ENCODE results near the gene RNF212B. TPM values are rescaled to one million over a fixed set of nuclear protein-coding genes. Genes with fewer than 3 reads are reported as not detected.

RNF212B gene
- total RNA-seq, 4 donors from 2014 or later = not detected

DNA sequence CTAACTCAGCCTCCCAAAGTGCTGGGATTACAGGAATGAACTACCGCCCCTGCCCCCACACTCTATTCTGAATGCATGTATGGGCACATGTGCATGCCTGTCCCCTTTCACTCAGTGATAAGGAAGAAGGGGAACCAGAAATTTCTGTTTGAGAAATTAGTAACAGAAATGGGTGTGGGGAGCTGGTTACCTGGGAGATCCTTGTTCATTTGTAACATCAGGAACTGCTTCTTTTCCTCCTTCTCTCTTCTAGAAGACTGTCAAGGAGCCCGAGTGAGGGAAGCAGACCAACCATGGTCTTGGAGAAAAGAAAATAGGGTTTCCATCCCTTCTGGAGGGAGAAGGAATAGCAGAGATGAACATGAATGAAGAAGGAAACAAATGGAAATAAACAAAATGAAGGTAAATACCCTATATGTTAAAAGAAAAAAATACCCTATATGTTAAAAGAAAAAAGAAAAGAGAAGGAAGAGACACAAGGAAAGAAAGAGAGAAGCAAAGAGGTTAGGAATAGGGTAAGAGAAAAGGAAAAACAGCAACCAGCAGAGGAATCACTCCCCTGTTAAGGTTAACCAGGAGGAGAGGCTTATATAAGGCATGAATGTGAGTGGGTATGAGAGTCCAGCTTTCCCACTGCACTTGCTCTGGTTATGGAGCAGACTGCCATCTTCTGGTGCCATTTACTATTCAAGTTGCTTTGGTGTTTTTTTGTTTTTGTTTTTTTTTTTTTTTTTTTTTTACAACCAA is 61.6 kb downstream of the RNF212B start:
- intact Hi-C loops (cut with DNase I; ENCODE audit: low total_unique reads) = loop anchor here (2.0 kb wide), 1 partner anchor 33 kb away; no protein-coding TSS in a partner anchor
- DNase-seq = no peak
- WGBS, 2 donors (ENCODE audit: low coverage in 1 of 2) = 33 to 60% methylated on average over 1 to 2 of the region's 2 CpGs

DNA sequence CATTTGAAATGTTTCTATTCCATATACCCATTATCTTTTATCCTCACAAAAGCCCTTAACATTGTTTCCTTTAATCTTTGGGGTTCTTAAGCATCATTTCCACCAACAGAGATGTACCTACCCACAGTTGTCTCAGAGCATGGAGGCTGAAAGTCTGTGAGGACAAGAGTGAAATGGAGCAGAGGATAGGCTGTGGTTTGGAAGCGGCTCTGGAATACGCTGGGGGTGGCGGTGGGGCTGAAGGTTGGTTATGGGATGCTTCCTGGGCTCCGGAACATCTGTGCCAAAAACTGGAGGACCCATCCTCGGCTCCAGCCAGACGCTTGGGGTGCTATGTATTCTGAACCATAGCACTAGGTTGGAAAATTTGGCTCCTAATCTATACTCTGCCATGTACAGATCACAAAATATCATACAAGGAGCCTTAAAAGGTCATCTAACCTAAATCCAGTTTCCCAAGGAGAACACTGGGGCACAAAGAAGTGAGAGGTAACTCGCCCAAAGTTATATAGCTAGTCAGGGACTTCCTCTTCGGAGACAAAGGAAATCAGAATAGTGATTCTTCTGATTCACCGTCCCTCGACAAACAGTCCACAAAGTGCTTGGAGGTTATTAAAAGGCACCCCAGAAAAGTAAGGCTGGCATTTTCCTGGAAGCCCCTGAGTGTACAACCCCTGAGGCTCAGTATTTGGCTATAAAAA is 62.4 kb downstream of the RNF212B start:
- no peak for DNase-seq
- WGBS, 2 donors (ENCODE audit: low coverage in 1 of 2) = 24 to 62% methylated on average over 4 to 10 of the region's 10 CpGs
- H3K9me3 ChIP-seq = no peaks in the 10 kb centered on the region
- peak overlapping the region; percentile 99 to 100 (median 99) for H3K27ac ChIP-seq
- peak overlapping the region; percentile 47 to 74 (median 66) for H3K4me3 ChIP-seq
- peaks cover 7 to 29% (median 19%) of the 10 kb centered on the region in 4 donors for H3K4me1 ChIP-seq
- intact Hi-C loops (cut with DNase I; ENCODE audit: low total_unique reads) = loop anchor here (2.0 kb wide), 1 partner anchor 33 kb away; no protein-coding TSS in a partner anchor
- no peaks in the 10 kb centered on the region for H3K36me3 ChIP-seq
- in situ Hi-C loops (cut with MboI; ENCODE audit: low pct_ligation_motif_present in 1 of 4, low pct_unique_long_range_greater_than_20kb in 1 of 4, low sequenced_read_pairs in 3 of 4) = loop anchor here in 3 of 4 donors (25.0 kb wide), 1 partner anchor 188 kb away; the partner anchor contains the start of genes CEBPE (in 3 of the 3) and CIROP (in 3 of the 3)
- TF ChIP-seq EP300 (IDR thresholded peaks at IDR 0.05; ENCODE audit: low read depth) (no peak), POLR2AphosphoS5 (IDR thresholded peaks at IDR 0.05) (no peak), POLR2A (IDR thresholded peaks at IDR 0.05) (no peak)
- TF ChIP-seq, protein P1, sequence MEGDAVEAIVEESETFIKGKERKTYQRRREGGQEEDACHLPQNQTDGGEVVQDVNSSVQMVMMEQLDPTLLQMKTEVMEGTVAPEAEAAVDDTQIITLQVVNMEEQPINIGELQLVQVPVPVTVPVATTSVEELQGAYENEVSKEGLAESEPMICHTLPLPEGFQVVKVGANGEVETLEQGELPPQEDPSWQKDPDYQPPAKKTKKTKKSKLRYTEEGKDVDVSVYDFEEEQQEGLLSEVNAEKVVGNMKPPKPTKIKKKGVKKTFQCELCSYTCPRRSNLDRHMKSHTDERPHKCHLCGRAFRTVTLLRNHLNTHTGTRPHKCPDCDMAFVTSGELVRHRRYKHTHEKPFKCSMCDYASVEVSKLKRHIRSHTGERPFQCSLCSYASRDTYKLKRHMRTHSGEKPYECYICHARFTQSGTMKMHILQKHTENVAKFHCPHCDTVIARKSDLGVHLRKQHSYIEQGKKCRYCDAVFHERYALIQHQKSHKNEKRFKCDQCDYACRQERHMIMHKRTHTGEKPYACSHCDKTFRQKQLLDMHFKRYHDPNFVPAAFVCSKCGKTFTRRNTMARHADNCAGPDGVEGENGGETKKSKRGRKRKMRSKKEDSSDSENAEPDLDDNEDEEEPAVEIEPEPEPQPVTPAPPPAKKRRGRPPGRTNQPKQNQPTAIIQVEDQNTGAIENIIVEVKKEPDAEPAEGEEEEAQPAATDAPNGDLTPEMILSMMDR (IDR thresholded peaks at IDR 0.05) = no peak
- H3K27me3 ChIP-seq = no peaks in the 10 kb centered on the region

More for the DNA sequence above, 61.6 kb downstream of the RNF212B start:
- Histone ChIP-seq H3K27me3 (no peaks in the 10 kb centered on the region), H3K4me3 (no peak overlapping the region), H3K4me1 (peaks cover 7 to 33% (median 23%) of the 10 kb centered on the region in 4 donors), H3K27ac (peak overlapping the region; percentile 99 to 100 (median 99)), H3K9me3 (no peaks in the 10 kb centered on the region), H3K36me3 (no peaks in the 10 kb centered on the region)
- in situ Hi-C loops (cut with MboI; ENCODE audit: low pct_ligation_motif_present in 1 of 4, low pct_unique_long_range_greater_than_20kb in 1 of 4, low sequenced_read_pairs in 3 of 4) = loop anchor here in 3 of 4 donors (25.0 kb wide), 1 partner anchor 187 kb away; the partner anchor contains the start of genes CEBPE (in 3 of the 3) and CIROP (in 3 of the 3)
- TF ChIP-seq EP300 (IDR thresholded peaks at IDR 0.05; ENCODE audit: low read depth) (no peak), POLR2AphosphoS5 (IDR thresholded peaks at IDR 0.05) (no peak), POLR2A (IDR thresholded peaks at IDR 0.05) (no peak)
- TF ChIP-seq, protein P1 (IDR thresholded peaks at IDR 0.05) = no peak

DNA sequence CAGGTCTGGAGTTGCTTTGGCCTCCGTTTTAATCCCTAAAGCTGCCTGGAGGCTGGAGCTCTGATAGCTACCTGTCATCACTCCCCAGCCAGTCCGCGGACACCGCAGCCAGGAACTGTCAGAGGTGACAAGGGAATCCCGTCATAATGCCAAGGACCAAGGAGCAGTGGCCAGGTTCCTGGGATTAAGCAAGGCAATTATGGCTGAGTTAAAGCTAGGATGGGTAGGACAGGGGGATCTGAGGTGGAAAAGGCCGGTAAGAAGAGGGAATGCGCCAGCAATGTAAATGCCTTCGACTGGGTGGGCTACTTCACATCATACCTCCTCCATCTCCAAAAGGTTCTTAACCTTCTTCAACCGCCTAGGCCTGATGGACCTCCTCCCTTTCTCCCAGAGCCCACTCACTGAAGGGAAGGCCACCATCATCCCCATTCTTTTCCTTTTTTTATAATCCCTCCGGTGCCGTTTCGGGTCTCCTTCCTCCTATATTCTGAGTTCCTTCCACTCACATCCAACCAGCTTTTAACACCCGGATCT is 63.0 kb downstream of the RNF212B start:
- WGBS, 2 donors (ENCODE audit: low coverage in 1 of 2) = 0 to 6% methylated on average over 4 to 13 of the region's 13 CpGs
- H3K36me3 ChIP-seq = no peaks in the 10 kb centered on the region
- no peaks in the 10 kb centered on the region for H3K27me3 ChIP-seq
- no peaks in the 10 kb centered on the region for H3K9me3 ChIP-seq
- H3K4me1 ChIP-seq = peaks cover 11 to 33% (median 21%) of the 10 kb centered on the region in 4 donors
- TF ChIP-seq POLR2A (IDR thresholded peaks at IDR 0.05) (peak; percentile 5), POLR2AphosphoS5 (IDR thresholded peaks at IDR 0.05) (peak in 1 of 3 donors; percentile 45), EP300 (IDR thresholded peaks at IDR 0.05; ENCODE audit: low read depth) (no peak)
- TF ChIP-seq, protein P1 (IDR thresholded peaks at IDR 0.05) = no peak
- DNase-seq = peak; percentile 51
- peak overlapping the region; percentile 47 to 74 (median 66) for H3K4me3 ChIP-seq
- in situ Hi-C loops (cut with MboI; ENCODE audit: low pct_ligation_motif_present in 1 of 4, low pct_unique_long_range_greater_than_20kb in 1 of 4, low sequenced_read_pairs in 3 of 4) = no loop called here
- H3K27ac ChIP-seq = peak overlapping the region; percentile 99 to 100 (median 99)
- intact Hi-C loops (cut with DNase I; ENCODE audit: low total_unique reads) = no loop called here

Measured in transverse colon (tissue), 4 donors.